Urinary bladder (tissue), 2 donors: ENCODE results near the gene GCM1. TPM values are rescaled to one million over a fixed set of nuclear protein-coding genes. Genes with fewer than 3 reads are reported as not detected.

Source experiments
- polyA plus RNA-seq: library from polyadenylated mRNA; stranded (reverse); fragments of 200-250 nt; gene quantifications from one replicate; pipeline ENCODE4 v1.2.3, GENCODE V29; 2013
- small RNA-seq: library from RNA; depleted of rRNA; stranded (forward); fragments of <200 nt; gene quantifications from one replicate; pipeline ENCODE3, GENCODE V24; 2014
- total RNA-seq: library from RNA; depleted of rRNA; stranded (reverse); fragments of >200 nt; gene quantifications from one replicate; pipeline ENCODE4 v1.2.3, GENCODE V29; 2014
- donor health status: healthy.

Gene GCM1
- total and polyA plus RNA-seq, 2 donors, result not detected

Small RNA genes within 50 kb of the gene (small RNA-seq; reads per million reads assigned to genes)
- gene RN7SL244P (not detected), gene RNU6-464P (not detected)

Other genes with a start within 250 kb of the GCM1 start
- gene GSTA3, start 239.1 kb downstream of the GCM1 start, total RNA-seq, result not detected
- gene GSTA3, start 239.1 kb downstream of the GCM1 start, polyA plus RNA-seq, result not detected
- gene GSTA4, start 153.6 kb downstream of the GCM1 start, total RNA-seq, result 57.2 TPM
- 28.6 TPM for gene GSTA4, start 153.6 kb downstream of the GCM1 start, polyA plus RNA-seq
- 17.5 TPM for gene CILK1, start 87.0 kb downstream of the GCM1 start, total RNA-seq
- gene CILK1, start 87.0 kb downstream of the GCM1 start, polyA plus RNA-seq, result 8.4 TPM
- 73.2 TPM for gene FBXO9, start 83.4 kb downstream of the GCM1 start, total RNA-seq
- 88.3 TPM for gene FBXO9, start 83.4 kb downstream of the GCM1 start, polyA plus RNA-seq
- gene ELOVL5, start 200.1 kb upstream of the GCM1 start, total RNA-seq, result 72.6 TPM
- gene ELOVL5, start 200.1 kb upstream of the GCM1 start, polyA plus RNA-seq, result 54.3 TPM